KOPT-K1 (cell line): Measurements from ENCODE around the gene PLVAP.

Experiments used
- H3K27ac ChIP-seq: fragments of 200-600 bp; sonication (generic); 2 replicates; pipeline ENCODE4 v1.5.1; 2016; ENCODE audit warnings: antibody characterized with exemption, mild to moderate bottlenecking, low read depth, low read length; ENCODE audit not compliant: poor library complexity, severe bottlenecking
- H3K36me3 ChIP-seq: fragments of 200-600 bp; sonication (generic); 2 replicates; pipeline ENCODE4 v1.5.1; 2017; ENCODE audit warnings: antibody characterized with exemption, mild to moderate bottlenecking, low read length, moderate library complexity; ENCODE audit not compliant: insufficient read depth
- H3K9me3 ChIP-seq: fragments of 200-600 bp; sonication (generic); 2 replicates; pipeline ENCODE4 v1.5.1; 2017; ENCODE audit warnings: antibody characterized with exemption, low read length, mild to moderate bottlenecking; ENCODE audit not compliant: insufficient read depth, poor library complexity, severe bottlenecking

Gene PLVAP

DNA sequence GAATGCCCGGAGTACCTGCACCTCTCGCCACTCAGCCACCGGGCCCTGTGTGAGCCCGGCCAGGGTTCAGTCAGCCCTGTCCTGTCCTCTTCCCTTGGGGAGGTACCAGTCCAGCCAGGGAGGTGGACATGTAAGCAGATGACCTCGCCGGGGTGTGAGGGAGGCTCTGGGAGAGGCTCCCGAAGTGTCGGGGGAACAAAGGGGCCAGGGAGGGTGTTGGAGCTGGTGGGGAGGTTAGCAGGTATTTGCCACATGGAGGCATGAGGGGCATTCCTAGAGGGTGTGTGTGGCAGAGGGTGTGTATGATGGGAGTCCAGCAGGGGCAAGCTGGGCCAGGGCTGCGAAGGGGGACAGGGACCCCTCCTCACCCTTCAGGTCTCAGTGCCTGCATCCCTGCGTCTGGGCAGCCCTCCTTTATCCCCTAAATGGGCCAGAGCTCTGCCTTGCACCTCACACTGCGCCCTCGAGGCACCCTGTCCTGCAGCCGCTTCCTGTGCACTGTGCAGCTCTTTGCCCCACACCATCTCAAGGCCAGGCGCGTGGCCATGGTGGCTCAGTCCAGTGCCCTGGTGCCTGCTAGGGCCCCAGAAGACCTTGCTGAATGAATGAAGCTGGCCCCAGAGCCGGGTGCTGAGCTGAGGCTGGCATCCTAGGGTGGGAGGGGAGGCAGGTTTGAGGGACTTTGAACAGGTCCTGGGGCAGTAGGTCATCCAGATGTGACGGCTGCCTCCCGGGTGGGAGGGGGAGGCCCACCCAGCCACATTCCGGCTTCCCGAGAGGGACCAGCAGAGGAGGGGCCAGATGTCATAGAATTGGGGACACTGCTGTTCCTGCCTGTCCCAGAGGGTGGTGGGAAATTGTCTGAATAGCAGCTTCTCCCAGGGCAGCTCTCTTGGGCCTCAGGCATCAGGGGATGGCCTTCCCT is 64.7 kb downstream of the PLVAP start:
- Histone ChIP-seq H3K36me3 (peaks cover 51% of the 10 kb centered on the region), H3K9me3 (no peaks in the 10 kb centered on the region), H3K27ac (no peak overlapping the region)

DNA sequence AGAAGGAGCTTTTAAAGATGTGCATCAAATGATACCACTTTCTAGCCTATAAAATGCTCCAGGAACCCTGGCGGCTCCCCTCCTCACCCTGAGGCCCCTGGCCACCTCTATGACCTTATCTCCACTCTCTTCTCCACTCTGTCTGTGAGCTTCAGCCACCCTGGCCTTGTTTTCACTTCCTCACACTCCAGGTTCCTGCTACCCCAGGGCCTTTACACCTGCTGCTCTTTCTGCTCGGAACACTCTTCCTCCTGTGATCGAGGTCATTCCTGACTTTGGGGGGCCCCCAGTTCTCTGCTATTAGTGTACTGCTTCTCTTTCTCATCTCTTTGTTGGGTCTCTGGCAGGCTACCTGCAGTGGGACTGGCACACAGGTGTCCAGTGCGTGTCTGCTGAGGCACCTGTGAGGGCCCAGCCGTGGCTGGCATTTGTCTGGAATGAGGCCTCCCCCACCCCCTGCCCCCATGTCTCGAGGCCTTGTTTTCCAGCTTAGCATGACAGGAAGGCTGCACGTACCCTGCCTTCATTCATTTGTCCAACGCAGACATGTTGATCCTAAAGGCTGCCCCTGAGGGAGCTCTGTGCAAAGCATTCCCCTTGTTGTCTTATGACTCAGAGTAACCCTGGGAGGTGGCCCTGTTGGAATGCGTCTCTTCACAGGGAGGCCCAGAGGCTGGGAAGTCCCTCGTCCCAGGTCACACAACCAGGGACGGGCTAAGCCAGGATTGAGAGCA is 65.5 kb downstream of the PLVAP start:
- Histone ChIP-seq H3K36me3 (peaks cover 51% of the 10 kb centered on the region), H3K27ac (no peak overlapping the region), H3K9me3 (no peaks in the 10 kb centered on the region)

DNA sequence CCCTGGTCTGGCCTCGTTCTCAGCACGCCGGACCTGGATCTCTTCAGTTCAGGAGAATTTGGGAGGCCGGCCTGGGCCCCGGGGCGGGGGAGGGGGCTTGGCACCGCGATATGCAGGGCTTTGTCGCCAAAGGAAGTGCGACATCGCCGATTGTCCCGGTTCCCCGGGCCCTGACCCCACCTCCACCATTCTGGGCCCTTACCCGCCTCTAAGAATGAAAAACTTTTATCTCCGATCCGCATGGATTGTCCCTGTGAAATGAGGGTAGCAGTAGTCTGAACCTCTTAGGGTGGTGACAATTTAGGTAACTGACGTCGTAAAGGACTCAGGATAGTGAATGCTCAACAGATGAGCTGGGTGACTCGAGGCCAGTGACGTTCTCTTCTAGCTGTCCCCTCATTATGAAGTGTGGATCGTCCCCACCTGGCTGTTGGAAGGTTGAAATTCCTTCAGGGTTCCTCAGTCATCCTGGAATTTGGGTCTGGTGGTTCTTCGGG is 67.1 kb downstream of the PLVAP start:
- H3K27ac ChIP-seq = peak overlapping the region; percentile 85
- peaks cover 37% of the 10 kb centered on the region for H3K36me3 ChIP-seq
- no peaks in the 10 kb centered on the region for H3K9me3 ChIP-seq

DNA sequence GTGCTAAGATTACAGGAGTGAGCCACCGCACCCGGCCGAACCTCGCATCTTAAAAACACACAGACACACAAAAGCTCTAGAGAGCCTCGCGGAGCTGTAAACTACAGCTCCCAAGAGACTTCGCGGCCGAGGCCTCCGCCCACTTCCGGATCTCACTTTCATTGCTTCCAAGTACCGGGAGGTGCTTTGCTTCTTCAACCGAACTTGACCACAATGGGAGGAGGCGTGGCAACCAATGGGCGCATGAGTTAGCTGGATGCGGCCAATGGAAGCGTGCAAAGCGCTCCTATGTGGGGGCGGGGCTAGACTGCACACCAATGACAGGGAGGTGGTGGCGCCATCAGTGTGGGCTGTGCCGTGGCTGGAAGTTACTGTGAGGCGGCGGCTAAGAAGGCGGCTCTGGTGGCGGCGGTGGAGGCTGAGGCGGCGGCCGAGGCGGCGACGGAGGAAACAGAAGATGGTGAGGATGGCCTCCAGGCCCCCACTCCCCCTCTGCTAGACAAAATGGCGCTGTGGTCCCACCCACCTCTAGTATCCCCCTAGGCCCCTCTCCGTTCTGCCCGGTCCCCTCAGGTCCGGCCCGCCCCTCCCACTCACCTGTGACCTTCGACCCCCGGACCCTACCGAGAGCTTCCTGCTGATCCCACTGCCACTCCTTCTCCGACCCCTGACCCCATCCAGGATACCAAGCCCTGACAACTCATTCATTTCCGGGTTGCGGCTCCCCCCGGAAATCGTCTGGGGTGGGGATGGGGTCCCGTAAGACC is 67.8 kb downstream of the PLVAP start, which contains the start of gene DDA1:
Gene DDA1, plus strand, starts transcription at position 366 of the 767 bp plus-strand sequence. Its CDS starts 92 bp downstream, at position 458.
- H3K9me3 ChIP-seq = no peaks in the 10 kb centered on the region
- peaks cover 31% of the 10 kb centered on the region for H3K36me3 ChIP-seq
- H3K27ac ChIP-seq = peak within 1 kb of the TSS; percentile 85

DNA sequence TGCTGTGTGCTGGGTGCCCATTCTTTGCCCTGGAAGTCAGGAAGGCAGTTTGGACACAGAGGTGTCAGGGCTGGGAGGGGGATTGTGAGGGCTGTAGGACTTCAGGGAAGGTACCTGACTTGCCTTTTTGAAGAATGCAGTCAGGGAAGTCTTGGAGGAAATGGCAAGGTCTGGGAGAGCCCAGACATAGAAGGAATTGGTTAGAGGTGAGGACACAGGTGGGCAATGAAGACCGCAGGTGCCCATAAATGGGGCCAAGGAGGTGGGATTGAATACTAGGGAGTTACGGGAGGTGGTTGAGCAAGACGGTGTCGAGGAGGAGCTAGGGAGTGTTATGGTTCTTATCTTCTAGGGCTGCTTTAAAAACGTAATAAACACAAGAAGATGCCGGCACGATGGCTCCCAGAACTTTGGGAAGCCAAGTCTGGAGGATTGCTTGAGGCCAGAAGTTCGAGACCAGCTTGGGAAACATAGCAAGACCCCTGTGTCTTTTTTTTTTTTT is 69.2 kb downstream of the PLVAP start:
- H3K27ac ChIP-seq = no peak overlapping the region
- H3K36me3 ChIP-seq = peaks cover 17% of the 10 kb centered on the region
- no peaks in the 10 kb centered on the region for H3K9me3 ChIP-seq

DNA sequence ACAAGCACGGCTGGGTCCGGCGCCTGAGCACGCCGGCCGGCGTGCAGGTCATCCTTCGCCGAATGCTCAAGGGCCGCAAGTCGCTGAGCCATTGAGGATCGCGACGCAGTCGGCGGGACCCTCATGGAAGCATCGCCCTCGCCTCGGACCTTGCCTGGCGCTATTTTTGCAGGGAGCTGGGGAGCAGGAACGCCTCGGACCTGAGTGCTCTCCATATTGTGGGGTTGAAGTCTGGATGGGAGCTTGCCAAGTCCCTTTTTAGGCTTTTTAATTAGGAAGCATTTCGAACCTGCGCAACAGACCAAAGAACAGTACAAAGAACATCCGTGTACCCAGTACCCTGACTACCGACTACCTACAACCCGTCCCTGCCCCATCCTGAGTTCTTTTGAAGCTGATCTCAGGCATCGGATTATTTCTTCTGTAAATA is 70.8 kb downstream of the PLVAP start:
- Histone ChIP-seq H3K27ac (peak overlapping the region; percentile 93), H3K9me3 (no peaks in the 10 kb centered on the region), H3K36me3 (0 out of 2 replicates have a peak, but pooled peaks cover under 1% of the 10 kb centered on the region)

DNA sequence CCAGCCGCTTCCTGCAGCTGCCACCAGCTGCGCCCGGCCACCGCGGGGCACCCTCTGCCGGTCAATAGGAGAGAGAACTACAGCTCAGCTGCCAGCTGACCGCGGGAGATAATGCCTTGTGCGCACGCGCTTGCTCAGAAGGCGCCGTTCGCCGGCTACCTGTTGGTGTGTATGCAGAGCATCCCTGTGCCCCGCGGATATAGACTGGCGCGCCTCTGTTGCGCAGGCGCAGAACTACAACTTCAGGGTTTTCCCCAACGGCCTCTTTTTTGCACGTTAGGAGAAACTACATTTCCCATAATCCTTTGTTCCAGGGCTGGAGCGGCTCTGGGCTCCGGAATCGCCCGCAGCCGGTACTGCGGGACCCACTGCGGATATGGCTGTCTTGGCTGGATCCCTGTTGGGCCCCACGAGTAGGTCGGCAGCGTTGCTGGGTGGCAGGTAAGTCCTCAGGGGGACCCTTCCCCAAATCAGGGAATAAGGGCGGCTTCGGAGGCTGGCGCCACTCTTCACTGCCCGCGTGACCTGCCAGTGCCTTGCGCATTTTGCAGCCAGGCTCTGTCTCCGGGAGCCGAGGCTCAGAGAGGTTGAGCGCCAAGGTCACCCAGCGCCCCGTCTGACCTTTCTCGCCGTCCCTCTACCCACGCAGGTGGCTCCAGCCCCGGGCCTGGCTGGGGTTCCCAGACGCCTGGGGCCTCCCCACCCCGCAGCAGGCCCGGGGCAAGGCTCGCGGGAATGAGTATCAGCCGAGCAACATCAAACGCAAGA is 71.4 kb downstream of the PLVAP start, which contains the start of gene MRPL34:
Gene MRPL34, plus strand, starts transcription at position 356 of the 768 bp plus-strand sequence. Its CDS starts 21 bp downstream, at position 377.
- Histone ChIP-seq H3K36me3 (peaks cover 2% of the 10 kb centered on the region; the same call in 1 of the 2 replicates), H3K27ac (peak within 1 kb of the TSS; percentile 93), H3K9me3 (no peaks in the 10 kb centered on the region)

DNA sequence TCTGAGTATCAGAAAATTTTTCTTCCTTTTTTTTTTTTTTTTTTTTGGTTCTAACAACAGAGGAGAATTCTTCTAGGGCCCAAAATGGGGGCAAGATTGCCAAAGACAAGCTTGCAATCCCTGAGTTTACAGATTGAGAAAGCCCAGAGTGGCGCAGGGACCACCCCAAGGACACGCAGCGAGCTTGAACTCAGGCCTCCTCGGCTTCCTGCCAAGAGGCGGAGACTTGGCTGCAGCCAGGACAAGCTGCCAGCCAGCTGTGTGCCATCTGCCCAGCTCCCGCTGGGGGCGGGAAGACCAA is 72.0 kb downstream of the PLVAP start:
- H3K27ac ChIP-seq = peak overlapping the region; percentile 93
- H3K9me3 ChIP-seq = no peaks in the 10 kb centered on the region
- peaks cover 4% of the 10 kb centered on the region; the same call in 1 of the 2 replicates for H3K36me3 ChIP-seq

DNA sequence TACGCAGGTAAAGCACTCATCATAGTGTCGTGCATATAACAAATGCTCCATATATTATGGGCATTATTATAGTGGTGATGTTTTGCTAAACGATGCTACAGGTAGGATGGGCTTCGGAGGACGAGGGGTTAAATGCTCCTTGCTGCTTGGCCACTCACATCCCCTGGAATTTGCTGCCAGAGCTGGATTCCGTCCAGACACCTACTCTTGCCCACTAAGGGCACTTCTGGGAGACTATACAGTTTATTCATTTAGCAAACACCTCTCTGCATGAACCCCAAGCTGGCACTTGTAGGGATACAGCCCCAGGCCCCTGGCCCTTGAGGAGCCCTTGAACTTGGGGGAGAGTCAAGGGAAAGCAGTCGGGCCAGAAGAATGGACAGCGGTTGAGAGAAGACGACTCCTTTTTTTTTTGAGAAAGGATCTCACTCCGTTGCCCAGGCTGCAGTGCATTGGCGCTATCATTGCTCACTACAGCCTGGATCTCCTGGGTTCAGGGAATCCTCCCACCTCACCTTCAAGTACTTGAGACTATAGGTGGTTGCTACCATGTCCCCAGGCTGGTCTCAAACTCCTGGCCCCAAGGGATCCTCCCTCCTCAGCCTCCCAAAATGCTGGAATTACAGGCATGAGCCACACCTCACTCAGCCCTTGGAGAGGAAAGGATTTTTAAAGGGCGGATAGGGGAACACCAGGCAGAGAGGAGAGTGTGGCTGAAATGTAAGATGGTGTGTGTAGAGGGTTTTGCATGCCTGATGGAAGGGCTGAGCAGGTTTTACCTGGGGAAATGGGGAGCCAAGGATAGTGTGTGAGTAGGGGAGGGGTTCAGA is 72.5 kb downstream of the PLVAP start:
- H3K9me3 ChIP-seq = no peaks in the 10 kb centered on the region
- peaks cover 4% of the 10 kb centered on the region; the same call in 1 of the 2 replicates for H3K36me3 ChIP-seq
- H3K27ac ChIP-seq = peak overlapping the region; percentile 93

DNA sequence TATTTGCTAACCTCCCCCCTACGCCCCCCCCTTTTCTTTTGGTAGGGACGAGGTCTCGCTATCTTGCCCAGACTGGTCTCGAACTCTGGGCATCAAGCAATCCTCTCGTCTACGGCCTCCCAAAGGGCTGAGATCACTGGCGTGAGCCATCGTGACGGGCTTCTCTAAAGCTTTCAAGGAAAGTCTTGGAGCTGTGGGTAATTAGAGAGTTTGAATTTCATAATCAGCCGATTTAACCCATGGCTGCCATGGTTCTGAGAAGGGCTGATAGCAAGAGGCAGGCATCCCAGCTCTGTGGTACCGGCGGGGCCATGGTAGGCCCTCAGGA is 73.2 kb downstream of the PLVAP start:
- peaks cover 4% of the 10 kb centered on the region; the same call in 1 of the 2 replicates for H3K36me3 ChIP-seq
- H3K9me3 ChIP-seq = no peaks in the 10 kb centered on the region
- H3K27ac ChIP-seq = no peak overlapping the region

DNA sequence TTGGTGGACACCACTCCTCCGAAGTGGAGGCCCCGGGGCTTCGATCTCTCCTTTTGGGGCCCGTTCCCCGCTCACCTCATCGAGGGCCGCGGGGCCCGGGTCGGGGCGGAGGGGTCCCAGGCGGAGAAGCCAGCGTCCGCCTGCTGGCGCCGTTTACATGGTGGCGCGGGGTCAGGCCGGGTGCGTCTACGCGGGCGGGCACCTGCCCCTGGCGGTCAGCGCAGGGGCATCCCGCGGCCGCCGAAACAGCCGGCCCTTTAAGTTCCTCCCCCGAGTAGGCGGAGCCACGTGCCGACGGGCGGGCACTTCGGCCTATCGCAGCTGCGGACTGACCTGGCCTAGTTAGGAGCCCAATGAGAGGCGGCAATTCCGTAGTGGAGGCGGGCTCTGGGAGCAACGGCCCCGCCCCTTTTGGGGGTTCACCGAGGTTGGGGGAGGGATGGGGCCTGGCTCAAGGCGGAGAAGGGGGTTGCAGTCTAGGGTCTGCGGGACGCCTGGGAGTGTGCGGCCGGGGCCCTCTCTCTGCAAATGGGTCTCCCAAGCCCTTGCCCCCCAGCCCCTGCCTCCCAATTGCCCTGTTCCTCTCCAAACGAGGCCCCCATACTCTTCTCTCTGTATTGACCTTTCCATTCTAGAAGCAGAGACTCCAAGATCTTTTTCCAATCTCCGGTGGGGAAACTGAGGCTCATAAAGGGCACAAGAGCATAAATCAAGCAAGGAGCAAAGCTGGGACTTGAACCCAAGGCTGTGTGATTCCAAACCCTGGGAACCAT is 73.8 kb downstream of the PLVAP start, which contains the start of gene ABHD8:
Gene ABHD8, minus strand, starts transcription at position 259 of the 773 bp plus-strand sequence. CDS start 1,809 bp downstream, outside the sequence.
- H3K36me3 ChIP-seq = peaks cover 10% of the 10 kb centered on the region
- H3K27ac ChIP-seq = peak within 1 kb of the TSS; percentile 49
- peaks cover 4% of the 10 kb centered on the region for H3K9me3 ChIP-seq

DNA sequence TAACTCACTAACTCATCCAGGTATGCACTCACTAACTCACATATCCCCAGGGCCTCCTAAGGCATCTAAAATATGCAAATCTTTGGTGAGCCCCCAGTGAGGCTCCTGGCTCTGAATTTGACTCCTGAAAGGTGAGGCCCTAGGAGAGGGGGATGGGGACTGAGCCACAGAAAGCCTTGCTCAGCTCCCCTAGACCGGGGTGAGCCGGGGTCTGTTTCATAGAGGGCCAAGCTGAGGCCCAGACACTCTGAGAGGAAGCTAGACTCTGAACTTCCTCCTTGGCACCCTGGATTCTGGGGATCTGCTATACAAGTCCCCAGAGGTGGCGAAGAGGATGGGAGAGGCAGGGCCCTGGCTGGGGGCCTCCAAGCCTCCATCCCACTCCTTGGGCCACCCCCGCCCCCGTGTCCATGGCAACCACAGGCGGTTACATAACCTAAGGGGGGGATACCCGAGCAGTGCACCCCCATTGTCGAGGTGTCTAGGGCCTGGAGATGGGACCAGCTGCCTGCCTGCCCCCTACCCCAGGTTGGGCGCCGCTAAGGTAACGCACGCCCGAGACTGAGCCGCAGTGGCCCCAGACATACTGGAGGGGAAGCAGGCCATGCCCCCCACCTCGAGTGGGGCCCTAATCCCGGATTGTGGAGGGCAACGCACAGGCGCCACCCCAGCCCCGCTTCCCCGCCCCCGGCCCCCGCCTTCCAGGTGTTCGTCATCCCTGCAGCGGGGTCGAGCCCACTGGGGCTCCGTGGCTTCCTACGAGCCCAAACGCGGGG is 74.6 kb downstream of the PLVAP start:
- peak overlapping the region; percentile 49 for H3K27ac ChIP-seq

More for the DNA sequence above, 74.6 kb downstream of the PLVAP start:
- peaks cover 11% of the 10 kb centered on the region for H3K9me3 ChIP-seq
- peaks cover 14% of the 10 kb centered on the region for H3K36me3 ChIP-seq
